Hepatocyte (in vitro differentiated cells): ENCODE results near the gene FGF12.

ENCODE experiments used
- EZH2phosphoT487 ChIP-seq: fragments of 200-600 bp; sonication (generic); IDR thresholded peaks from one replicate; pipeline ENCODE4 v1.6.1; 2018; ENCODE audit warnings: antibody characterized with exemption, mild to moderate bottlenecking, low read depth, moderate library complexity; ENCODE audit not compliant: unreplicated experiment, severe bottlenecking
- TF ChIP-seq, protein P1 (sequence below): fragments of 200-600 bp; sonication (generic); IDR thresholded peaks from 2 replicates; pipeline ENCODE4 v1.5.1; 2016; ENCODE audit warnings: antibody characterized with exemption, mild to moderate bottlenecking; ENCODE audit not compliant: poor library complexity

DNA sequence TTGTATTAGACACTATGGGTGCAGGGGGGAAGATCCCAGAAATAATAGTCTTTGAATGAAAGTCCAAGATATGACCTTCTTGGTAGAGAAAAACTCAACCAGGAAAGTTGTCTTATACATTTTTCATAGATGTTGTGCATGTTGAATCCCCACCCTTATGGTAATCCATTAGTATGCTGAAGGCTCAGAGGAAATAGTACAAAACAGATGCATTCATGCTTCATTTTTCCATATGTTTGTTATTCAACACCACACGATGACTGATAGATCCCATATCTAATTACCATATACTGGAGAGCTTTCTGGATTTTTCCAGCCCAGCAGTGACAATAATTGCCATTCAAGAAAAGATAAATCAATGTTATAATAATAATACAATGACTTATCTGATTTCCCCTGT, 487.4 kb downstream of the FGF12 start:
- TF ChIP-seq, protein P1, sequence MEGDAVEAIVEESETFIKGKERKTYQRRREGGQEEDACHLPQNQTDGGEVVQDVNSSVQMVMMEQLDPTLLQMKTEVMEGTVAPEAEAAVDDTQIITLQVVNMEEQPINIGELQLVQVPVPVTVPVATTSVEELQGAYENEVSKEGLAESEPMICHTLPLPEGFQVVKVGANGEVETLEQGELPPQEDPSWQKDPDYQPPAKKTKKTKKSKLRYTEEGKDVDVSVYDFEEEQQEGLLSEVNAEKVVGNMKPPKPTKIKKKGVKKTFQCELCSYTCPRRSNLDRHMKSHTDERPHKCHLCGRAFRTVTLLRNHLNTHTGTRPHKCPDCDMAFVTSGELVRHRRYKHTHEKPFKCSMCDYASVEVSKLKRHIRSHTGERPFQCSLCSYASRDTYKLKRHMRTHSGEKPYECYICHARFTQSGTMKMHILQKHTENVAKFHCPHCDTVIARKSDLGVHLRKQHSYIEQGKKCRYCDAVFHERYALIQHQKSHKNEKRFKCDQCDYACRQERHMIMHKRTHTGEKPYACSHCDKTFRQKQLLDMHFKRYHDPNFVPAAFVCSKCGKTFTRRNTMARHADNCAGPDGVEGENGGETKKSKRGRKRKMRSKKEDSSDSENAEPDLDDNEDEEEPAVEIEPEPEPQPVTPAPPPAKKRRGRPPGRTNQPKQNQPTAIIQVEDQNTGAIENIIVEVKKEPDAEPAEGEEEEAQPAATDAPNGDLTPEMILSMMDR = no peak
- TF ChIP-seq EZH2phosphoT487 = no peak
